ENCODE data around the gene TTL. TPM values are rescaled to one million over a fixed set of nuclear protein-coding genes. Genes with fewer than 3 reads are reported as not detected.
"Not testable (repeated sequence)": the region's sequence is repeated elsewhere in the genome, so short reads cannot be mapped to it uniquely, and the experiment has no call there.

Gene TTL
- 10 to 100 TPM; 19.9 to 20.5 TPM for total RNA-seq
- long read RNA-seq, full-length matches to known transcripts: 3 of 10 reads
- long read RNA-seq, partial matches to known transcripts: 5 of 10 reads
- long read RNA-seq, other reads (novel, unspliced or antisense): 2 of 10 reads

- intact Hi-C loops (cut with DNase I, micrococcal nuclease): no loop called here
- ATAC-seq (peak; percentile 82), DNase-seq (peak; percentile 64 to 86)
Measured at GRCh38 chr2:112481528-112482233, at the start of gene TTL. TTL (plus strand) TSS chr2:112482156; CDS start chr2:112482345, 189 bp downstream.

GRCh38 chr2:112432390-112432734 lies 49.6 kb upstream of the TTL start:
- not testable (repeated sequence) for DNase-seq, ATAC-seq
- intact Hi-C loops (cut with DNase I, micrococcal nuclease): loop anchor here in 1 of 2 donors (10.0 kb wide), 1 partner anchor 178 kb away; the partner anchor contains the start of gene ZC3H8

DNA sequence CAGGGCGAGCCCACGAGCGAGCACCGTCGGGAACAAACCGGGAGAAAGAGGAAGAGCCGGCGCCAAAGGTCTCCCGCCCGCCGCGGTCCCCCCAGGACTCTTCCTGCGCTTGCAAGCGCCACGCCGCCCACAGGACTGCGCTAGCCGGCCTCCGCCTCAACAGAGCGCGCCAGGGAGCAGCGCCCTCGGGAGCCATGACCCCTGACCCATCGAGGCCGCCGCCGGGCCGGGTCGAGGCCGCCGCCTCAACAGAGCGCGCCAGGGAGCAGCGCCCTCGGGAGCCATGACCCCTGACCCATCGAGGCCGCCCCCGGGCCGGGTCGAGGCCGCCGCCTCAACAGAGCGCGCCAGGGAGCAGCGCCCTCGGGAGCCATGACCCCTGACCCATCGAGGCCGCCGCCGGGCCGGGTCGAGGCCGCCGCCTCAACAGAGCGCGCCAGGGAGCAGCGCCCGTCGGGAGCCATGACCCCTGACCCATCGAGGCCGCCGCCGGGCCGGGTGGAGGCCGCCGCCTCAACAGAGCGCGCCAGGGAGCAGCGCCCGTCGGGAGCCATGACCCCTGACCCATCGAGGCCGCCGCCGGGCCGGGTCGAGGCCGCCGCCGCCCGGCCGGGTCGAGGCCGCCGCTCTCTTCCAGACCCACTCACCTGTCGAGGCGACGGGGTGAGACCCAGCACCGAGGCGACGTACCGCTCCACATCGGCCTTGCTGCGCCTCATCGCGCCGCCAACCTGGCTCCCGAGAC lies 49.0 kb upstream of the TTL start:
- intact Hi-C loops (cut with DNase I, micrococcal nuclease): loop anchor here in 1 of 2 donors (10.0 kb wide), 1 partner anchor 178 kb away; the partner anchor contains the start of gene ZC3H8
- ATAC-seq: peak; percentile 67

GRCh38 chr2:112433480-112433879 lies 48.5 kb upstream of the TTL start, which contains the start of gene RGPD8:
RGPD8 (minus strand) TSS chr2:112433645; CDS start chr2:112433453, 192 bp downstream.
- intact Hi-C loops (cut with DNase I, micrococcal nuclease): loop anchor here in 1 of 2 donors (10.0 kb wide), 1 partner anchor 179 kb away; the partner anchor contains the start of gene ZC3H8
- DNase-seq: peak; percentile 83 to 89
- ATAC-seq: peak; percentile 98

More for the DNA sequence above, 49.0 kb upstream of the TTL start:
- peak in 1 of 2 donors; percentile 50 for DNase-seq

- intact Hi-C loops (cut with DNase I, micrococcal nuclease): loop anchor here in 1 of 2 donors (10.0 kb wide), 1 partner anchor 179 kb away; the partner anchor contains the start of gene ZC3H8
- ATAC-seq: no peak
- DNase-seq: peak in 1 of 2 donors; percentile 7
Measured at GRCh38 chr2:112433932-112434730, 47.8 kb upstream of the TTL start.

- not testable (repeated sequence) for ATAC-seq, DNase-seq
- intact Hi-C loops (cut with DNase I, micrococcal nuclease): loop anchor here in 1 of 2 donors (10.0 kb wide), 1 partner anchor 180 kb away; the partner anchor contains the start of gene ZC3H8
Measured at GRCh38 chr2:112434890-112435715, 46.9 kb upstream of the TTL start.

DNA sequence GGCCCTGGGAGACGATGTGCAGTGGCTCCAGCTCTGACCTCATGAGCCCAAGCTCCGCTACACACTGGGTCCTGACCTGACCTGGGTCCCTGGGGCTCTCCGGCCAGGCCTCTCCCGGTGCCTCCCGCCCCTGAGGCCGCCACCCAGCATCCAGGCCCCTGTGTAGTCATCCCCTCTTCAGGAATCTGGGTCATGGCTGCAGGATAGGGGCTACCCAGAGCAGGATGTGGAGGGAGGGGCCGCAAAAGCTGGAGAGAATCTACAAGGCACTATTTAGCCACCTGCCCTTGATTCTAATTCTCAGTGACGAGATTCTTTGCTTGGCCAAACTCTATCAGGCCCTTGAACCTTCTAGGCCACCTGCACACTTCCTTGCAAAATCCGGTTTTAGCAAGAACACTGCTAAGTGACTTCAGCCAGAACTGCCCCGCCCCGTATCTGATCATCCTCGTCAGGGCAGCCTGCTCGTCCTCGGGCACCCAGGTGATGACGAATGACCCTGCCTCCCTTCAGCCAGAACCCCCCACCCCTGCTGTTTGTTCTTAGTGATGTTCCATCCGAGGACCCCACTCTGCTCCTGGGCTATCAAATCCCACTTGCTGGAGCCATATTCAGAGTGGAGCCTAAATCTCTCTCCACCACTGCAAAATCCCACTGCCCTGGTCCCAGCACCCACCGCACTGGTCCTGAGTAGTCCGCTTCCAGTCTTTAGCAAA lies 46.1 kb upstream of the TTL start:
- ATAC-seq: peak; percentile 23
- intact Hi-C loops (cut with DNase I, micrococcal nuclease): loop anchor here in 1 of 2 donors (10.0 kb wide), 1 partner anchor 181 kb away; the partner anchor contains the start of gene ZC3H8
- not testable (repeated sequence) for DNase-seq

DNA sequence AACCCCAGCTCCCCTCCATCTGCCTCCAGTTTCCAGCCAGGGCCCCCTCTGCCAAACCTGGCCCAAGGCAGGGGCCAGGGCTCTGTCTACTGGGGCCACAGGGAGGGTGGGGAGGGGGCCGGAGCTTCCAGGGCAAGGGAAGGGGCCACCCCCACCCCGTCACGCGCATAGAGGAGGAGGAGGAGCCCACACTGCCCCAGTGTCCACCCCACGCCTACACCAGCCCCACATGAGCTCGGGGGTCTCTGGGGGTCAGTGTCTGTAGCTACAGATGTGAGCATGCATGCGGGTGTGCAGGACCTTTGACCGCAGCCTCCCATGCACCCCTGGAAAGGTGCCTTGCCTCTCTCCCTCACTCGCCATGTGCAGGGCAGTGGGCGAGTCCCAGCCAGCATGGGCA lies 45.0 kb upstream of the TTL start:
- DNase-seq, ATAC-seq: not testable (repeated sequence)
- intact Hi-C loops (cut with DNase I, micrococcal nuclease): loop anchor here in 1 of 2 donors (10.0 kb wide), 1 partner anchor 182 kb away; the partner anchor contains the start of gene ZC3H8

DNA sequence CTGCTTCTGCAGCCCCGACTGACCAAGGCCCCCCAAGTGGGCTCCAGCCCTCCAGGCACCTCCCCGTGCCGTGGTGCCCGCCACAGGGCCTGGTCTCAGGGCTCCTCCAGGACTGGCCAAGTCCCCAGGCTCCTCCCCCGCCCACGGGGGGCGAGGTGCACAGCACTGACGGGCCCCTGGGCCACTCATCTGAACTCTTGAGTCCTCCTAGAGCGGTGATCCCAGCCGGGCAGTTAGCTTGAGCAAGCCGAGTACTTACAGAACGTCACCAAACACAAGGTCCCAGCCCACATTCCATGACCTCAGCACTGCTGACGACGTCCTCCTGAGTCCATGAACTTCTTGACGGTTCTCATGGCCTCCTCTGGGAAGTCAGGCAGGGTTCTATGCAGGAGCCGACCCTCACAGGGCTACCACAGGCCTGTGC lies 44.5 kb upstream of the TTL start:
- DNase-seq, ATAC-seq: not testable (repeated sequence)
- intact Hi-C loops (cut with DNase I, micrococcal nuclease): loop anchor here in 1 of 2 donors (10.0 kb wide), 1 partner anchor 183 kb away; the partner anchor contains the start of gene ZC3H8

- not testable (repeated sequence) for DNase-seq, ATAC-seq
- intact Hi-C loops (cut with DNase I, micrococcal nuclease): loop anchor here in 1 of 2 donors (10.0 kb wide), 1 partner anchor 184 kb away; the partner anchor contains the start of gene ZC3H8
Measured at GRCh38 chr2:112438603-112439261, 43.2 kb upstream of the TTL start.

- DNase-seq; intact Hi-C loops (cut with DNase I, micrococcal nuclease); ATAC-seq: not testable (repeated sequence)
Measured at GRCh38 chr2:112444256-112444655, 37.7 kb upstream of the TTL start.

DNA sequence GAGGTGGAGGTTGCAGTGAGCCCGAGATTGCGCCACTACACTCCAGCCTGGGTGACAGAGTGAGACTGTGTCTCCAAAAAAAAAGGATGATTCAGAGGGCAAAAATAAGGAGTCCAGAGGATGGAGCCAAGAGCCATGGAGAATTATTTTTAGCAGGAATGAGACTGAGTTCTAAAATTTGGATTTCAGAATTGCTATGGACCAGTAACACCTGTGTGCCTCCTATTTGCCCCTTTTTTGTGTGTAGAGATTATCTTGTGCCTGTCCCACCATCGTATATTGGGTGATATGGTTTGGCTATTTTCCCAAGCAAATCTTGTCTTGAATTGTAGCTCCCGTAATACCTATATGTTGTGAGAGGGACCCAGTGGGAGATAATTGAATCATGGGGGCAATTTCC lies 32.1 kb upstream of the TTL start:
- intact Hi-C loops (cut with DNase I, micrococcal nuclease): no loop called here
- DNase-seq: no peak
- ATAC-seq: no peak

GRCh38 chr2:112451317-112451716 lies 30.6 kb upstream of the TTL start:
- intact Hi-C loops (cut with DNase I, micrococcal nuclease): no loop called here
- no peak for DNase-seq

GRCh38 chr2:112454586-112454985 lies 27.4 kb upstream of the TTL start:
- intact Hi-C loops (cut with DNase I, micrococcal nuclease): no loop called here
- DNase-seq (no peak), ATAC-seq (no peak)

More at GRCh38 chr2:112451317-112451716, 30.6 kb upstream of the TTL start:
- no peak for ATAC-seq

DNA sequence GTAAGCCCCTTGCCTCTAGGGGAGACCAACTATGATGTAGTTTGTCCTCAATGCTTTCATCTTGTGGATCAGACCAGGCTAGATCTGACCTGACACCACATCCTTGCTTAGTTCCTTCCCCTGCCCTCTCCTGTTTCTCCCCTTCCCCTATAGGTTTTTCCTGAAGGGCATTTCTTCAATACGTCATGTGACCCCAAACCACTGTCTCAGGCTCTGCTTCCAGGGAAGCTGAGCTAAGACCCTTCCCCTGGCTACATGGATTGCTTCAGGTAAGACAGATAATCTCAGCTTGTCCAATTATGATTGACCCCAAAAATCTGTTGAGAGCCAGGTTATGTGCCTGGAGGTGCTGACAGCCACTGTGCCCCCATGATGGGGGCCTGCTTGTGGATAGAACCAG lies 22.6 kb upstream of the TTL start:
- no peak for DNase-seq
- intact Hi-C loops (cut with DNase I, micrococcal nuclease): no loop called here
- ATAC-seq: no peak

GRCh38 chr2:112462178-112462577 lies 19.8 kb upstream of the TTL start:
- no peak for DNase-seq
- no peak for ATAC-seq
- intact Hi-C loops (cut with DNase I, micrococcal nuclease): no loop called here

Measured in left colon (tissue), 2 donors.